Left ventricle myocardium inferior (tissue), 1 donor: ENCODE data around the gene PRKG1. TPM values are rescaled to one million over a fixed set of nuclear protein-coding genes. Genes with fewer than 3 reads are reported as not detected.

ENCODE experiments used
- DNase-seq: peaks from one replicate; pipeline ENCODE4 v3.0.0-alpha.2; 2020
- H3K27ac ChIP-seq: fragments of 200-600 bp; replicated peaks from 2 replicates; pipeline ENCODE4 v1.8.0; 2021
- H3K27me3 ChIP-seq: fragments of 200-600 bp; 2 replicates; pipeline ENCODE4 v1.8.0; 2021; ENCODE audit warnings: low read depth
- H3K36me3 ChIP-seq: fragments of 200-600 bp; 2 replicates; pipeline ENCODE4 v1.8.0; 2021
- H3K4me1 ChIP-seq: fragments of 200-600 bp; 2 replicates; pipeline ENCODE4 v1.8.0; 2021
- H3K4me3 ChIP-seq: fragments of 200-600 bp; 2 replicates; pipeline ENCODE4 v1.8.0; 2021; ENCODE audit warnings: mild to moderate bottlenecking, moderate library complexity
- H3K9me3 ChIP-seq: fragments of 200-600 bp; replicated peaks from 2 replicates; pipeline ENCODE4 v1.8.0; 2021
- intact Hi-C: fragments of 100-400 bp; cut with micrococcal nuclease; formaldehyde crosslinking; loops from one replicate; pipeline ENCODE4 v1.11.0; 2022
- total RNA-seq: library from RNA; stranded (reverse); fragmentation: NEBNext Ultra II Directional; extraction: Animal tissue kit (Norgen Biotek cat#: 25700); gene quantifications from one replicate; pipeline ENCODE4 v1.2.1, GENCODE V29; 2021
- TF ChIP-seq, protein P1 (sequence below): fragments of 200-600 bp; IDR thresholded peaks from 2 replicates; pipeline ENCODE4 v1.8.0; 2021; ENCODE audit warnings: antibody characterized with exemption, mild to moderate bottlenecking, borderline replicate concordance
- donor health status: DM: no; HTN: yes; CAD: no; lungs with severe emphysema.

The PRKG1 gene
- total RNA-seq, 1 donor from 2014 or later: 38.9 TPM

DNA sequence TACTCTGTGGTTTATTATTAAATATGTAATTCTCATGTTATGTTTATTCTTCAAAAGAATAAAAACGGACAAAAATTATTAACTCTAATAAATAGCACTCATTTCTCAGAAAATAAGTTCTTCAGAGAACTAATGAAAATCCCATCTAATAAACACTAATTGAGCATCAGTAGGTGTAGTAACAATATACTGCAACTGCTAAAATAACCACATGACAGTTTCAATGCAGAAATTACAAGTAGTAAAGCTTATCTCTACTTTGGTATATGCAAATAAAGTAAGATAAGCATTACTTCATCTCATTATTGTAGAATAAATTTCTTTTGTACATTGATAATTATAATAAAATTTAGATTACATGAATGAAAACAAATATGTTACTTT is 1183.4 kb downstream of the PRKG1 start:
- no peaks in the 10 kb centered on the region for H3K36me3 ChIP-seq
- intact Hi-C loops: no loop called here
- H3K27ac ChIP-seq: no peak overlapping the region

DNA sequence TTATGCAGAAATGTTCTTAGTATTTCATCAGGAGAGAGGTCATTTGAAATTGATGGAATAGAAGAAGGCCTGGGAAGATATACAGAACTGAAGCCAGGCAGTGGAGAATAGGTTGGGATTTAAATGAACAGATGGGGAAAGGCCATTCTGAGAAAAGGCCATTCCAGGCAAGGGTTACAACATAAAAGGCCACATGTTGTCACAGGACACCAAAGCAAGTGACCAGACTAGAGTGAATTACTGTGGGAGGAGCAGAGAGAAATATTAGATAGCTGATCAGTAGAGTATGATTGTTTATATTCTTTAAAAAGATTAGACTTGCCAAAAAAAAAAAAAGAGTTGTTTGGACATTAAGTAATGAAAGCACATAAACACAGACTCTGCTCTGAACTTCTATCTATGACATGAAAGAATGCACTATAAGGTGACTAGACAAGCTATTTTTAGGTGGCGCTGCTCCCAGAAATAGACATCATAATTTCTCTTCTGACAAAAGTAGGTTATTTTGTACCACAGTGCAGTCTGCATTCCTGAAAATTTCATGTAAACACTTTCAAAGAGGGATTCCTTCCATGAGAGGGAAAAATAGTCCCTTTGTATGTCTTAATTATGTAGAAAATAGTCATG is 1184.6 kb downstream of the PRKG1 start:
- intact Hi-C loops: no loop called here
- TF ChIP-seq, protein P1, sequence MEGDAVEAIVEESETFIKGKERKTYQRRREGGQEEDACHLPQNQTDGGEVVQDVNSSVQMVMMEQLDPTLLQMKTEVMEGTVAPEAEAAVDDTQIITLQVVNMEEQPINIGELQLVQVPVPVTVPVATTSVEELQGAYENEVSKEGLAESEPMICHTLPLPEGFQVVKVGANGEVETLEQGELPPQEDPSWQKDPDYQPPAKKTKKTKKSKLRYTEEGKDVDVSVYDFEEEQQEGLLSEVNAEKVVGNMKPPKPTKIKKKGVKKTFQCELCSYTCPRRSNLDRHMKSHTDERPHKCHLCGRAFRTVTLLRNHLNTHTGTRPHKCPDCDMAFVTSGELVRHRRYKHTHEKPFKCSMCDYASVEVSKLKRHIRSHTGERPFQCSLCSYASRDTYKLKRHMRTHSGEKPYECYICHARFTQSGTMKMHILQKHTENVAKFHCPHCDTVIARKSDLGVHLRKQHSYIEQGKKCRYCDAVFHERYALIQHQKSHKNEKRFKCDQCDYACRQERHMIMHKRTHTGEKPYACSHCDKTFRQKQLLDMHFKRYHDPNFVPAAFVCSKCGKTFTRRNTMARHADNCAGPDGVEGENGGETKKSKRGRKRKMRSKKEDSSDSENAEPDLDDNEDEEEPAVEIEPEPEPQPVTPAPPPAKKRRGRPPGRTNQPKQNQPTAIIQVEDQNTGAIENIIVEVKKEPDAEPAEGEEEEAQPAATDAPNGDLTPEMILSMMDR: no peak
- Histone ChIP-seq H3K9me3 (no peaks in the 10 kb centered on the region), H3K27ac (peak overlapping the region; percentile 1), H3K36me3 (no peaks in the 10 kb centered on the region), H3K4me3 (peak overlapping the region; percentile 7), H3K27me3 (no peaks in the 10 kb centered on the region), H3K4me1 (peaks cover 8% of the 10 kb centered on the region)
- no peak for DNase-seq

More for the DNA sequence above, 1183.4 kb downstream of the PRKG1 start:
- H3K27me3 ChIP-seq: no peaks in the 10 kb centered on the region
- H3K9me3 ChIP-seq: no peaks in the 10 kb centered on the region
- no peak for DNase-seq
- H3K4me1 ChIP-seq: peaks cover 8% of the 10 kb centered on the region
- H3K4me3 ChIP-seq: no peak overlapping the region
- TF ChIP-seq, protein P1: no peak

DNA sequence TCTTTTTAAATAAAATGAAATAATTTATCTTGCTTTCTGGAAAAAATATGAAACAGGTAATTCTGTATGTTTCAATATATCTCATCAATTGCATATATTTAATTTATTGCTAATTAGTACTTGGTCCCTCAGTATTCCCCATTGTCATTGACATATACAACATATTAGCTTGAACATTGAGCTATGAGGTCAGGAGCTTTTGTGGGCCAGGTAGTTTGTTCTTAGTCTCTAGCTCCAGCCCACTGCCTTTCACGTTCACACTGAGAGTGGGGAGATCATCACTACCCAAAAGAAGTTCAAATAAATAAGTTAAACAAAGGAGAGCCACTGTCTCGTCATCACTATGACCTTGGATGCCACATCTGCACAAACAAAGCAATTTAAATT is 1185.1 kb downstream of the PRKG1 start:
- intact Hi-C loops: no loop called here
- H3K4me1 ChIP-seq: peaks cover 8% of the 10 kb centered on the region

DNA sequence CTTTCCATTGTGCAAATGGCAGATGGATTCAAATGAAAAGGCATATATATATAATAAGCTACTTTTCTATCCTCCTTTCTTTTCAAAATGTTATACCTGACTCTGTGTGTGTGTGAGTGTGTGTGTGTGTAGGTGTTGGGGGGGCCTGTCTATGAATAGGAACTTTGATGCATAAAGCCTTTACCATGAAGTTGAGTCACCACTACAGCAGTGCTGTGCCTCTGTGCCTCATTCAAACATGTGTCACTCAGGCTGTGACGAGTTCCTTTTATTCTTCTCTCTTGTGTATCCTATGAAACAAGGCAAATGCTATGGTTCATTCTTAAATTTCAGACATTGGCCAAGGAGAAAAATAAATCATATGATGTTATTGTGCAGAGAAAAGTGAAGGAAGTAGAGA is 1187.1 kb downstream of the PRKG1 start:
- no peak overlapping the region for H3K27ac ChIP-seq
- no peak overlapping the region for H3K4me3 ChIP-seq
- H3K9me3 ChIP-seq: no peaks in the 10 kb centered on the region
- H3K4me1 ChIP-seq: peaks cover 8% of the 10 kb centered on the region
- DNase-seq: no peak
- H3K27me3 ChIP-seq: no peaks in the 10 kb centered on the region
- TF ChIP-seq, protein P1: no peak
- H3K36me3 ChIP-seq: no peaks in the 10 kb centered on the region
- intact Hi-C loops: no loop called here

More for the DNA sequence above, 1185.1 kb downstream of the PRKG1 start:
- DNase-seq: no peak
- TF ChIP-seq, protein P1: no peak
- Histone ChIP-seq H3K4me3 (peak overlapping the region; percentile 7), H3K9me3 (no peaks in the 10 kb centered on the region), H3K27ac (peak overlapping the region; percentile 1), H3K36me3 (no peaks in the 10 kb centered on the region), H3K27me3 (no peaks in the 10 kb centered on the region)

DNA sequence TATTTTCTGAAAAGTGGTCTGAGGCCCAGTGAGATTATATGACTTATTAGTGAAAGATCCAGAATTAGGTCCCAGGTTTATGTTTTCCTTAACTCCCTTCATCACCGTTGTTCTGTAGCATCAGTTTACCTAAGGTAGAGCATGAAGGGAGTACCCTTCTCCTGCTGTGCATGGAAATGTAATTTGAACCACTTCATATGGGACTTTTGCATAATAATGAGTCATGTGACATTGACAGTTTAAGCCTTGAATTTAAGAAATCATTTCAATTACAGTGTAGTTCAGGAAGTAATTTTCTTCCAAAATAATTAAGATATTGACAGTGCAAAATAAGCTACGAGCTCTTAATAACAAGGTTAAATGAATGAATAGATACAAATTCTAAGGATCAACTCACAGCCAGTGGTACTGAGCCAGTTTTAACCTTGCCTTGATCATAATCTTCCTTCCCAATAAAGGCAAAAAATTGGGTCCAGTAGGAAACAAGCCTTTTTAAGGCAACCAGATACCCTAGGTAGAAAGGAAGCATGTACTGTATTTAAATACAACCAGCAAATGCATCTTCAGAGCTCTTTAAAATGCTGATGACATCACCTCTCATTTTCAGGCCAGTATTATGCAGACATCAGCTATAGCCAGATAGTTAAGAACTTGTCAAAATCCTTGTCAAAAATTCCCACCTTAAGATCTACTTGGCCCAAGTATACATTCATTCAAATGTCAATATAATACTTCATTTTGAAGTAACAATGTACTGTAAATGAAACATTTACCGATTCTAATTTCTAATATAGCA is 1191.0 kb downstream of the PRKG1 start:
- intact Hi-C loops: no loop called here
- no peaks in the 10 kb centered on the region for H3K27me3 ChIP-seq
- H3K27ac ChIP-seq: no peak overlapping the region
- TF ChIP-seq, protein P1: no peak
- H3K4me3 ChIP-seq: no peak overlapping the region
- no peak for DNase-seq
- no peaks in the 10 kb centered on the region for H3K36me3 ChIP-seq
- no peaks in the 10 kb centered on the region for H3K9me3 ChIP-seq
- H3K4me1 ChIP-seq: no peaks in the 10 kb centered on the region
